ENCODE results near the gene IL6ST.
"Not testable (repeated sequence)": the region's sequence is repeated elsewhere in the genome, so short reads cannot be mapped to it uniquely, and the experiment has no call there.

The IL6ST gene

GRCh38 chr5:56004874-56005273 is 10.1 kb upstream of the IL6ST start:
- DNase-seq (ENCODE audit: low read depth), result no peak

- no peak for DNase-seq (ENCODE audit: low read depth)
These were observed 8.9 kb upstream of the IL6ST start for GRCh38 chr5:56003679-56004078.

- no peak for DNase-seq (ENCODE audit: low read depth)
These were observed 8.4 kb upstream of the IL6ST start for GRCh38 chr5:56003179-56003578.

DNA sequence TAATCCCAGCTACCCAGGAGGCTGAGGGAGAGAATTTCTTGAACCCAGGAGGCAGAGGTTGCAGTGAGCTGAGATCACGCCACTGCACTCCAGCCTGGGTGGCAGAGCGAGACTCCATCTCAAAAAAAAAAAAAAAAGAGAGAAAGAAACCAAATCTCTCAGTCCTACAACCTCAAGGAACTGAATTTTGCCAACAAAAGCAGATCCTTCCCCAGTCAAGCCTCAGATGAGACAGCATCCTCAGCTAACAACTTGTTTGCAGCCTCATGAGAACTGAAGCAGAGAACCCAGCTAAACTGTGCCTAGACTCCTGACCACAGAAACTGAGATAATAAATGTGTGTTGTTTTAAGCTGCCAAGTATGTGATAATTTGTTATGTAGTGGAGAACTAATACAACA is 7.5 kb upstream of the IL6ST start:
- DNase-seq (ENCODE audit: low read depth), result no peak

DNA sequence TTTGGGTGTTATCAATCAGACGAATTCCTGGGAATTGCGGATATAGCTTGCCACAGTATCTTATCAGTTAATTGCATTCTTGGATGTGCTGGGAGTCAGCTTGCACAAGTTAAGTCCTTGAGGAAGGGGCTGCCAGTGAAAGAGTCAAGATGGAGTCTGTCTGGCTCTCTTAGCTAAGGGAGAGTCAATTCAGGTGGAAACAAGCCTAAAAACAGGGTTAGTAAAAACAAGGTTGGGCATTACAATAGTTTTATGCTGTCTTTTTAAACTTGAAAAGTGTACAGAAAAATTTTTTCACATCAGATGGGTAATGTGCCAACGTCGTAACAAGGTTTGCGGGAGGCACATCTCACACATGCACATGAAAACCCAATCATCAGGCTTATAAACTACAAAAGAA is 5.5 kb upstream of the IL6ST start:
- DNase-seq (ENCODE audit: low read depth), result not testable (repeated sequence)

- DNase-seq (ENCODE audit: low read depth), result no peak
These were observed 4.2 kb upstream of the IL6ST start for GRCh38 chr5:55998966-55999365.

- DNase-seq (ENCODE audit: low read depth), result no peak
These were observed 3.1 kb upstream of the IL6ST start for GRCh38 chr5:55997742-55998351.

- DNase-seq (ENCODE audit: low read depth), result peak; percentile 96
These were observed 493 bp upstream of the IL6ST start for GRCh38 chr5:55994998-55995914.

GRCh38 chr5:55993731-55994494 is 850 bp downstream of the IL6ST start:
- DNase-seq (ENCODE audit: low read depth), result no peak

DNA sequence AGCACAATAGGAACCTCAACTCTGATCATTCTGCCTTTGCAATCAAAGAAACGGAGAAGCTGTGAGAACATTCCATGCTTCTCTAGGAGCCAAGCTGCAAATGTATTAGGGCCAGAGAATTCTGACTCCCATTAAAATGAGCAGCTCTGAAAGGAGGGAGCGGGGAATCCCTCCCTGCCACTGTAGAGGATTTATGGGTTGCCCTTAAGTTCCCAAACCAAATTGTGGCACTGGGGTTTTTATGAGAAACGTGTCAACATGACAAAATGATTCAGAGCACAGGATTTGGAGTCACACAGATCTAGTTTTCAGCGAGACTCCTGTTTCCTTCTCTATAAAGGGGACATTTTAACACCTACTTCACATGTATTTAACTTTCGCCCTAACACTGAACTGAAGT is 1.8 kb downstream of the IL6ST start:
- peak; percentile 39 for DNase-seq (ENCODE audit: low read depth)

DNA sequence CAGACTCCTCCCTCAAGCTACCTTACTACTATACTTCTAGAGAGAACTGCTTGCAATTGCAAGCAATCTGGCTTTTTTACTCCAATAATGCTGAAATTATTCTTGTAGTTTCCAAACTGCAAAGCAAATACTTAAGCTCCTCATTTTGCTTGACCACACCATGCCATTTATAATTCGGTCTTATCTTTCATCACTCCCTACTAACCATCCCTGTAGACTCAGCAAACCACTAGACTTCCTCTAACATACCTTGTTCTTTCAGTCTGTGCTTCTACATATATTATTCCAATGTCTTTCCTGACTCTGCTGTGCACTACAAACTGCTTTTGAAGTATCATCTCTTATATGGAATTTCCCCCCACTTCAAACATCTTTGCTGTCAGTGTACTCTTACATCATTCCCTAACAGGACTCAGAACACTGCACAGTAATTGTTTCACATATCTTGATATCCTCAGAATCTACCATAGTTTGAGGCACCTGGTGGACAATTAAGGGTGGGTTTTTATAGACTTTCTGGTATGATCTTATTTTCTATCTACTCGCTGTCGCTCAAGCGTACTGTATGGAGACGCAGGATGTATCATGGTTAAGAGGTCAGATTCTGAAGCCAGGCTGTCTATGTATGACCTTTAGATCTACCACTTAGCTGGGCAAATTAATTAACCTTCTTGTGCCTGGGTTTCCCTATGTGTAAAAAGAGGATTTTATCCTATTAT is 2.8 kb downstream of the IL6ST start:
- DNase-seq (ENCODE audit: low read depth), result no peak

DNA sequence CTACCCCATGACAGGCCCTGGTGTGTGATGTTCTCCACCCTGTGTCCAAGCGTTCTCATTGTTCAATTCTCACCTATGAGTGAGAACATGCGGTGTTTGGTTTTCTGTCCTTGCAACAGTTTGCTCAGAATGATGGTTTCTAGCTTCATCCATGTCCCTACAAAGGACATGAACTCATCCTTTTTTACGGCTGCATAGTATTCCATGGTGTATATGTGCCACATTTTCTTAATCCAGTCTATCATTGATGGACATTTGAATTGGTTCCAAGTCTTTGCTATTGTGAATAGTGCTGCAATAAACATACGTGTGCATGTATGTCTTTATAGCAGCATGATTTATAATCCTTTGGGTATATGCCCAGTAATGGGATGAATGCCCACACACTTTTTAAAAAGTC is 3.9 kb downstream of the IL6ST start:
- DNase-seq (ENCODE audit: low read depth), result not testable (repeated sequence)

- no peak for DNase-seq (ENCODE audit: low read depth)
These were observed 4.9 kb downstream of the IL6ST start for GRCh38 chr5:55989860-55990259.

DNA sequence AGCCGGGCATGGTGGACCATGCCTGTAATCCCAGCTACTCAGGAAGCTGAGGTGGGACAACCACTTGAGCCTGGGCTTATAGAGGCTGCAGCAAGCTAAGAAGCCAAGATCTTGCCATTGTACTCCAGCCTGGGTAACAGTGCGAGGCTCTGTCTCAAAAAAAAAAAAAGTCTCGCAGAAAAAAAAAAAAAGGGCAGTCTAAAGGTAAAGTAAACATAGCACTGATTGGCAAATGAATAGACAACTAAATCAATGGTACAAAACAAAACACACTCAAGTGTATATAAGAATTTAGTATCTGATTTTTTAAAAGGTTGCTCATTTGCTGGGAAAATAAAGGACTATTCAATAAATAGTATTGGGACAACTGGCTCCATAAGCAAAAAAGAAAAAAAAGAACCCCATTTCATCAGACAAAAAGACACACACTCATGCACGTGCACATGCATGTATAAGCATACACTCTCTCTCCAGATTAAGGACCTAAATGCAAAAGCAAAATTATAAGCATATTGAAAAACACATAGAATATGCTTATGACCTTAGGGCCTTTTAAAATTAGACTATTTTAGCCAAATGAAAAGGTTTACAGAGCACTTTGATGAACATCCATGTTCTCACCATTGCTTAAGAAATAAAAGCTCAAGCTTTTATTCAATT is 5.7 kb downstream of the IL6ST start:
- DNase-seq (ENCODE audit: low read depth), result no peak

DNA sequence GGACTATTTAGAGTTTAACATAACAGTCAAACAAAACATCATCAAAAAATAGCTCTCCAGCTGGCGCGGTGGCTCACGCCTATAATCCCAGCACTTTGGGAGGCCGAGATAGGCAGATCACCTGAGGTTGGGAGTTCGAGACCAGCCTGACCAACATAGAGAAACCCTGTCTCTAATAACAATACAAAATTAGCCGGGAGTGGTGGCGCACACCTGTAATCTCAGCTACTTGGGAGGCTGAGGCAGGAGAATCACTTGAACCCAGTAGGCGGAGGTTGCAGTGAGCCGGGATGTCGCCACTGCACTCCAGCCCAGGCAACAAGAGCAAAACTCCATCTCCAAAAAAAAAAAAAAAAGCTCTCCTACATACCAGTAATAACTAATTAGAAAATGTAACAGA is 6.3 kb downstream of the IL6ST start:
- not testable (repeated sequence) for DNase-seq (ENCODE audit: low read depth)

DNA sequence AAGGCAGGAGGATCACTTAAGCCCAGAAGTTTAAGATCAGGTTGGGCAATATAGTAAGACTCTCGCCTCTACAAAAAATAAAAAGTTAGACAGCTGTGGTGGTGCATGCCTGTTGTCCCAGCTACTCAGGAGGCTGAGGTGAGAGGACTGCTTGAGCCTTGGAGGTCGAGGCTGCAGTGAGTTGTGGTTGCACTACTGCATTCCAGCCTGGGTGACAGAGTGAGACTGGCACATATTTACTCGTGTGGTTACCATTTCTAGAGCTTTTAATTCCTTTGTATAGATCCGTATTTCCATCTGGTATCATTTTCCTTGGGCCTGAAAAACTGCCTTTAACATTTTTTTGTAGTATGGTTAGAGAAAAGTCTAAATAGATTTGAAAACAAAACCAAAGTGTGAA is 7.8 kb downstream of the IL6ST start:
- DNase-seq (ENCODE audit: low read depth), result no peak

DNA sequence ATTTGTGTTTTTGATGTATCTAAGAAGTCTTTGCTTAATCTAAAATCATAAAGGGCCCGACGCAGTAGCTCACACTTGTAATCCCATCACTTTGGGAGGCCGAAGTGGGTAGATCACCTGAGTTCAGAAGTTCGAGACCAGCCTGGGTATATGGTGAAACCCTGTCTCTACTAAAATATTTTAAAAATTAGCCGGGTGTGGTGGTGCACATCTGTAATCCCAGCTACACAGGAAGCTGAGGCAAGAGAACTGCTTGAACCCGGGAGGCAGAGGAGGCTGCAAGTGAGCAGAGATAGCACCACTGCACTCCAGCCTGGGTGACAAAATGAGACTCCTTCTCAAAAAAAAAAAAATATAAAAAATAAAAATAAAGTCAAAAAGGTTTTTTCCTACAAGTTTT is 9.6 kb downstream of the IL6ST start:
- no peak for DNase-seq (ENCODE audit: low read depth)

DNA sequence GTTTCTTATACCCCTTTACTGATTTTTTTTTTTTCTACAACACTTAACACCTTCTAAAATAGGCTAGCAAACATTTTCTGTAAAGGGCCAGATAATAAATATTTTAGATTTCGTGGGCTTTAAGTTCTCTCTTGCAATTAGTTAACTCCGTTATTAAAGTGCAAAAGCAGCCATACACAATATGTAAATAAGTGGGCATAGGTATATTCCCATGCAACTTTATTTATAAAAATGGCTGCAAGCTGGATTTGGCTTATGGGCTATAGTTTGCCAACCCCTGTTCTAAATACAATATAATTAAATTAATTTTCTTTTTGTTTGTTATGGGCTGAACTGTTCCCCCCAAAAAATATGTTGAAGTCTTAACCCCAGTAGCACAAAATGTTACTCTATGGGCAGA is 10.8 kb downstream of the IL6ST start:
- DNase-seq (ENCODE audit: low read depth), result no peak

DNA sequence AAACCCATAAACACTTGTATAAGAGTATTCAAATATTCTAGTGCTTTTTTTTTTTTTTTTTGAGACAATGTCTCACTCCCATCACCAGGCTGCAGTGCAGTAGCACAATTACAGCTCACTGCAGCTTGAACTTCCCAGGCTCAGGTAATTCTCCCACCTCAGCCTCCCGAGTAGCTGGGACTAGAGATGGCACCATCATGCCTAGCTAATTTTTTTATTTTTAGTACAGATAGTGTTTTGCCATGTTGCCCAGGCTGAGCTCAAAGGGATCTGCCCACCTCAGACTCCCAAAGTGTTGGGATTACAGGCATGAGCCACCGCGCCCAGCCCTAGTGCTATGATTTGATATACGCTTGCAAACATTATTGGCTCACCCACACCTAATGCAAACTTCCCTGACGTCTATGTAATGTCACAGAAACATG is 11.8 kb downstream of the IL6ST start:
- DNase-seq (ENCODE audit: low read depth), result no peak

DNA sequence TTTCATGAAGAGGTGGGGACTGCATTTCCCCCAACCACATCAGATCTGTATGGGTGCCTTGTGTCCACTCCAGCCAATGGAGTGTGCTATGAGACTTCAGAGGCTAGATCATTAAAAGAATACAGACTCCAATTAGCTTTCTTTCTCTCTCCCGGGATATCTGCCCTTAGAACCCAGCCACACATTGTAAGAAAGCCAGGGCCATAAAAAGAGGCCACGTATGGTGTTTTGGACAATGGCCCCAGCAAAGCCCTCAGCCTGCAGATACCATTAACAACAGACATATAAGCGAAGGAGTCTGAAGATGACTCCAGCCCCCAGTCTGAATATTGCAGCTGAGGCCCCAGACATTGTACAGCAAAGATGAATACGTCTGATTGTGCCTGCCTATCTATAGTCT is 21.5 kb downstream of the IL6ST start:
- no peak for DNase-seq (ENCODE audit: low read depth)

DNA sequence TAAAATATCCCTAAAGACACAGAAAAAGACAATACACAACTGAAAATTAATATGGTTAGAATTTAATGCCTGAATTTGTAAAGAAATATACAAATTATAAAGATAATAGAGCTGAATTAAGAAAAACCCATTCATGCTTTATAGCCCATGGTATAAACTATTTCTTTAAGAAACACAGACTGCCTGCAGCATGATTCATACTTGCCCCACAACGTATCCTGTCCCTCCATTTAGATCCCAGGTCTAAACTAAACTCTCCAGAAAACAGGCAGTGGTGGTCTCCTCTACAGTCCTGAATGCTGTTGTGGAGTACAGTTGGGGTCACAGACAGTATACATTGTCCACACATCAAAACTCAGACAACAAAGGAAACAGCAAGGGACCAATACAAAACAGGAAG is 24.8 kb downstream of the IL6ST start:
- no peak for DNase-seq (ENCODE audit: low read depth)

- no peak for DNase-seq (ENCODE audit: low read depth)
These were observed 28.5 kb downstream of the IL6ST start for GRCh38 chr5:55966284-55966683.
